ENCODE measurements around the gene ODF4.

DNA sequence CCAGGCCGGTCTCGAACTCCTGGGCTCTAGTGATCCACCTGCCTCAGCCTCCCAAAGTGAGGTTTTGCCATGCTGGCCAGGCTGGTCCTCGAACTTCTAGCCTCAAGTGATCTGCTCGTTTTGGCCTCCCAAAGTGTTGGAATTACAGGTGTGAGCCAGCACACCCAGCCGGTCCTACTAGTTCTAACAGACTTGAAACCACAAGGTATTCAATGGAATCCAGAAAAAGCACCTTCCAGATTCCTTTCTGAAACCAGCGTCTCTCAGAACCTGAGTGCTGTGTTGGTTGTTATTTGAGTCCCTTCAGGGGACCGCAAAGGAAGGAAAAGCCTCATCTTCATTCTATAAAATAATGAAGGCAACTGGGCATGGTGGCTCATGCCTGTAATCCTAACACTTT, 32.8 kb downstream of the ODF4 start:
- TF ChIP-seq, protein P1, sequence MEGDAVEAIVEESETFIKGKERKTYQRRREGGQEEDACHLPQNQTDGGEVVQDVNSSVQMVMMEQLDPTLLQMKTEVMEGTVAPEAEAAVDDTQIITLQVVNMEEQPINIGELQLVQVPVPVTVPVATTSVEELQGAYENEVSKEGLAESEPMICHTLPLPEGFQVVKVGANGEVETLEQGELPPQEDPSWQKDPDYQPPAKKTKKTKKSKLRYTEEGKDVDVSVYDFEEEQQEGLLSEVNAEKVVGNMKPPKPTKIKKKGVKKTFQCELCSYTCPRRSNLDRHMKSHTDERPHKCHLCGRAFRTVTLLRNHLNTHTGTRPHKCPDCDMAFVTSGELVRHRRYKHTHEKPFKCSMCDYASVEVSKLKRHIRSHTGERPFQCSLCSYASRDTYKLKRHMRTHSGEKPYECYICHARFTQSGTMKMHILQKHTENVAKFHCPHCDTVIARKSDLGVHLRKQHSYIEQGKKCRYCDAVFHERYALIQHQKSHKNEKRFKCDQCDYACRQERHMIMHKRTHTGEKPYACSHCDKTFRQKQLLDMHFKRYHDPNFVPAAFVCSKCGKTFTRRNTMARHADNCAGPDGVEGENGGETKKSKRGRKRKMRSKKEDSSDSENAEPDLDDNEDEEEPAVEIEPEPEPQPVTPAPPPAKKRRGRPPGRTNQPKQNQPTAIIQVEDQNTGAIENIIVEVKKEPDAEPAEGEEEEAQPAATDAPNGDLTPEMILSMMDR (IDR thresholded peaks at IDR 0.05), result no peak
- no peak for TF ChIP-seq POLR2A (IDR thresholded peaks at IDR 0.05)

Measured in uterus (tissue), 2 donors.